Astrocyte (in vitro differentiated cells and primary cell): ENCODE measurements around the gene C16orf95. TPM values are rescaled to one million over a fixed set of nuclear protein-coding genes. Genes with fewer than 3 reads are reported as not detected.

Experiments used
- DNase-seq: peaks from one replicate; pipeline ENCODE4 v3.0.0-alpha.2; 2010; ENCODE audit warnings: low read depth
- FAIRE-seq: peaks from 2 replicates; lab custom pipeline; 2011; peaks lifted over from hg19 to GRCh38; lab: Jason Lieb, UNC
- H2AFZ ChIP-seq: 2 replicates; pipeline ENCODE4 v1.6.0; 2012; ENCODE audit warnings: low read depth, low read length, inconsistent platforms
- H3K27ac ChIP-seq: 2 replicates; pipeline ENCODE4 v1.5.1; 2011; ENCODE audit warnings: low read depth, low read length, inconsistent platforms
- H3K27me3 ChIP-seq: 2 replicates; pipeline ENCODE4 v1.6.0; 2011; ENCODE audit warnings: low read length, inconsistent platforms; ENCODE audit not compliant: insufficient read depth
- H3K36me3 ChIP-seq: 2 replicates; pipeline ENCODE4 v1.5.1; 2011; ENCODE audit warnings: low read length, inconsistent platforms; ENCODE audit not compliant: insufficient read depth
- H3K4me1 ChIP-seq: 2 replicates; pipeline ENCODE4 v1.5.1; 2011; ENCODE audit warnings: low read length, inconsistent platforms; ENCODE audit not compliant: insufficient read depth
- H3K4me2 ChIP-seq: 2 replicates; pipeline ENCODE4 v1.6.0; 2012; ENCODE audit warnings: low read length, inconsistent platforms
- H3K4me3 ChIP-seq: 2 replicates; pipeline ENCODE4 v1.5.1; 2011; ENCODE audit warnings: low read depth, mild to moderate bottlenecking, low read length, inconsistent platforms; ENCODE audit not compliant: insufficient read depth
- H3K79me2 ChIP-seq: 2 replicates; pipeline ENCODE4 v1.6.0; 2012; ENCODE audit warnings: mild to moderate bottlenecking, low read length, inconsistent platforms; ENCODE audit not compliant: insufficient read depth
- H3K9ac ChIP-seq: 2 replicates; pipeline ENCODE4 v1.6.0; 2012; ENCODE audit warnings: mild to moderate bottlenecking, low read length, inconsistent platforms
- H3K9me3 ChIP-seq: 2 replicates; pipeline ENCODE4 v1.5.1; 2012; ENCODE audit warnings: low read depth, mild to moderate bottlenecking, low read length, inconsistent platforms; ENCODE audit not compliant: insufficient read depth
- H4K20me1 ChIP-seq: 2 replicates; pipeline ENCODE4 v1.6.0; 2012; ENCODE audit warnings: low read length, inconsistent platforms; ENCODE audit not compliant: insufficient read depth
- H3K27ac Mint-ChIP-seq: one replicate; pipeline ENCODE4 v1.8.0; 2021; ENCODE audit warnings: mild to moderate bottlenecking, mixed read lengths; ENCODE audit not compliant: unreplicated experiment
- H3K27me3 Mint-ChIP-seq: one replicate; pipeline ENCODE4 v1.8.0; 2021; ENCODE audit warnings: low read depth, mixed read lengths; ENCODE audit not compliant: unreplicated experiment
- H3K36me3 Mint-ChIP-seq: one replicate; pipeline ENCODE4 v1.8.0; 2021; ENCODE audit warnings: low read depth, mixed read lengths; ENCODE audit not compliant: unreplicated experiment
- H3K4me1 Mint-ChIP-seq: one replicate; pipeline ENCODE4 v1.8.0; 2021; ENCODE audit warnings: low read depth, mixed read lengths; ENCODE audit not compliant: unreplicated experiment
- H3K4me3 Mint-ChIP-seq: one replicate; pipeline ENCODE4 v1.8.0; 2021; ENCODE audit warnings: mild to moderate bottlenecking, moderate library complexity, mixed read lengths; ENCODE audit not compliant: unreplicated experiment
- H3K9me3 Mint-ChIP-seq: one replicate; pipeline ENCODE4 v1.8.0; 2021; ENCODE audit warnings: mild to moderate bottlenecking, mixed read lengths; ENCODE audit not compliant: unreplicated experiment
- EZH2 ChIP-seq: IDR thresholded peaks from 2 replicates; pipeline ENCODE4 v1.6.1; 2012; ENCODE audit warnings: mild to moderate bottlenecking, low read length, inconsistent platforms; ENCODE audit not compliant: insufficient read depth
- total RNA-seq: library from RNA; stranded (reverse); gene quantifications from 2 replicates; pipeline ENCODE4 v1.2.1, GENCODE V29; 2021
- TF ChIP-seq, protein P1 (sequence below): IDR thresholded peaks from 2 replicates; pipeline ENCODE4 v1.5.1; 2011; ENCODE audit warnings: low read depth, mild to moderate bottlenecking, inconsistent platforms, low read length, moderate library complexity; ENCODE audit not compliant: insufficient read depth

Gene C16orf95
- total RNA-seq, 1 donor from 2014 or later = 3.3 TPM

DNA sequence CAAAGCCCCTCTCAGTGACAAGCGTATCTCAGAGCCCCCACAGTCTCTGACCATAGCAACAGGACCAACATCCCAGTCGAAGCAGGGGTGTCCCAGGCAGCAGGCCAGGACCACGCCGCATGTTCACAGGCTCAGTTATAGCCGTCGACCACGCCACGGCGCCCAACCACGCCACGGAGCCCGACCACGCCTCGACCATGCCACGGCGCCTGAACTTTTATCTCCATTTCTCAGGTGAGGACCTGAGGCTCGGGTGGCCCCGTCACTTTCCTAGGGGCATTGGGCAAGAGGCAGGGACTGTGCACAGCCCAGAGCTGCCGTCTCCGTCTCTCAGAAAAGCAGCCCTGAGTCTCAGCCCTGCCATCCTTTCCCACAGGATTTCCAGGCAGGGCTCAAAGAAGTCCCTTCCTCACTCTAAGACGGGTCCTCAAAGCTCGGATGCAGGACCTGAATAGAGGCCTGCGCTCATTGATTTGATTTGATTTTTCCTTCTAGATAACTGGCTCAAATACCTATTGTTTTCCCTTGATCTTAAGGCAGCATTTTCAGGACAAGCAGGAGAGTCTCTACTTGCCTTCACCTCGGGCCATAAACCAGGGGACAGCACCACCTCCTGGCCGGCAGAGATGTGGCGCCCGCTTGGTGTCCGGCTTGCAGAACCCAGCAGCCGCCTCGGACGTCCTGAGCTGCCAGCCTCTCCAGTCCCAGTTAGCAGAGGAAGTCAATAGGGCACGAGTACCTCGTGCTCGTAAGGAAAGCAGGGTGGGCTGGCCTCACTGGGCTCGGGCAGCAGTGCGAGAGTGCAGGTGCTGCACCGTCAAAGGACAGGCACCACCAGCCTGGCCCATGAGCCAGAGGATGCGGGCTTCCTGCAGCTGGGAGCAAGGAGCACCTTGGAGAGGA is 38.8 kb downstream of the C16orf95 start:
- FAIRE-seq = no peak
- peak; percentile 52 for DNase-seq
- no peak overlapping the region for H3K4me3 Mint-ChIP-seq

DNA sequence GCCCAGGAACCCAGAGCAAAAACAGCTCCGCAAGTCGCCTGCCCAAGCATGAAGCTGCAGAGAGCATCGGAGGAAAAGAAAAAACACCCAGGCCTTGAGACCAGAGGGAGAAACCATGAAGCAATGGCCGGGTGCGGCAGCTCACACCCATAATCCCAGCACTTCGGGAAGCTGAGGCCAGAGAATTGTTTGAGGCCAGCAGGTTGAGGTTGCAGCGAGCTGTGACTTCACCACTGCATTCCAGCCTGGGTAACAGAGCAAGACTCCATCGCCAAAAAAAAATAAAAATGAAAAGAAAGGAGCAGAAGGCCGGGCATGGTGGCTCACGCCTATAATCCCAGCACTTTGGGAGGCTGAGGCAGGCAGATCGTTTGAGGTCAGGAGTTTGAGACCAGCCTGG is 40.3 kb downstream of the C16orf95 start:
- Histone ChIP-seq H3K9me3 (no peaks in the 10 kb centered on the region), H3K27me3 (no peaks in the 10 kb centered on the region), H3K4me1 (peaks cover 15% of the 10 kb centered on the region), H2AFZ (no peak overlapping the region), H4K20me1 (no peaks in the 10 kb centered on the region), H3K4me3 (no peak overlapping the region), H3K36me3 (no peaks in the 10 kb centered on the region), H3K4me2 (no peak overlapping the region), H3K27ac (no peak overlapping the region), H3K79me2 (no peaks in the 10 kb centered on the region), H3K9ac (no peak overlapping the region)
- Mint-ChIP-seq H3K27me3 (peaks cover 20% of the 10 kb centered on the region), H3K27ac (no peak overlapping the region), H3K4me3 (no peak overlapping the region), H3K4me1 (peaks cover 20% of the 10 kb centered on the region), H3K9me3 (no peaks in the 10 kb centered on the region), H3K36me3 (peaks cover 6% of the 10 kb centered on the region)
- TF ChIP-seq, protein P1, sequence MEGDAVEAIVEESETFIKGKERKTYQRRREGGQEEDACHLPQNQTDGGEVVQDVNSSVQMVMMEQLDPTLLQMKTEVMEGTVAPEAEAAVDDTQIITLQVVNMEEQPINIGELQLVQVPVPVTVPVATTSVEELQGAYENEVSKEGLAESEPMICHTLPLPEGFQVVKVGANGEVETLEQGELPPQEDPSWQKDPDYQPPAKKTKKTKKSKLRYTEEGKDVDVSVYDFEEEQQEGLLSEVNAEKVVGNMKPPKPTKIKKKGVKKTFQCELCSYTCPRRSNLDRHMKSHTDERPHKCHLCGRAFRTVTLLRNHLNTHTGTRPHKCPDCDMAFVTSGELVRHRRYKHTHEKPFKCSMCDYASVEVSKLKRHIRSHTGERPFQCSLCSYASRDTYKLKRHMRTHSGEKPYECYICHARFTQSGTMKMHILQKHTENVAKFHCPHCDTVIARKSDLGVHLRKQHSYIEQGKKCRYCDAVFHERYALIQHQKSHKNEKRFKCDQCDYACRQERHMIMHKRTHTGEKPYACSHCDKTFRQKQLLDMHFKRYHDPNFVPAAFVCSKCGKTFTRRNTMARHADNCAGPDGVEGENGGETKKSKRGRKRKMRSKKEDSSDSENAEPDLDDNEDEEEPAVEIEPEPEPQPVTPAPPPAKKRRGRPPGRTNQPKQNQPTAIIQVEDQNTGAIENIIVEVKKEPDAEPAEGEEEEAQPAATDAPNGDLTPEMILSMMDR = no peak
- TF ChIP-seq EZH2 = no peak
- no peak for FAIRE-seq
- DNase-seq = no peak

More for the DNA sequence above, 38.8 kb downstream of the C16orf95 start:
- no peak overlapping the region for H3K4me3 ChIP-seq
- no peaks in the 10 kb centered on the region for H3K79me2 ChIP-seq
- no peaks in the 10 kb centered on the region for H4K20me1 ChIP-seq
- no peak overlapping the region for H3K27ac ChIP-seq
- Mint-ChIP-seq H3K9me3 (no peaks in the 10 kb centered on the region), H3K27ac (no peak overlapping the region), H3K36me3 (peaks cover 6% of the 10 kb centered on the region), H3K4me1 (peaks cover 20% of the 10 kb centered on the region), H3K27me3 (peaks cover 20% of the 10 kb centered on the region)
- no peaks in the 10 kb centered on the region for H3K36me3 ChIP-seq
- peak overlapping the region; percentile 44 for H3K4me2 ChIP-seq
- no peaks in the 10 kb centered on the region for H3K27me3 ChIP-seq
- no peaks in the 10 kb centered on the region for H3K9me3 ChIP-seq
- peaks cover 15% of the 10 kb centered on the region for H3K4me1 ChIP-seq
- TF ChIP-seq, protein P1 = peak; percentile 82
- no peak for TF ChIP-seq EZH2
- H2AFZ ChIP-seq = peak overlapping the region; percentile 30
- no peak overlapping the region for H3K9ac ChIP-seq
